OCI-LY1 (cell line): ENCODE measurements around the gene ADAMTS12.

Experiments
- H2AFZ ChIP-seq: fragments of 200-600 bp; sonication (generic), shearing (Covaris generic); 2 replicates; pipeline ENCODE4 v1.6.0; 2014; ENCODE audit warnings: antibody characterized with exemption, mild to moderate bottlenecking, low read length
- H3F3A ChIP-seq: fragments of 200-600 bp; sonication (generic), shearing (Covaris generic); 2 replicates; pipeline ENCODE4 v1.6.0; 2014; ENCODE audit warnings: mild to moderate bottlenecking, antibody characterized with exemption, low read length, moderate library complexity; ENCODE audit not compliant: insufficient read depth
- H3K27ac ChIP-seq: fragments of 200-600 bp; sonication (generic); 2 replicates; pipeline ENCODE4 v1.5.1; 2014; ENCODE audit warnings: low read length, mixed run types, mild to moderate bottlenecking, low read depth; ENCODE audit not compliant: poor library complexity, severe bottlenecking
- H3K27me3 ChIP-seq: fragments of 200-600 bp; sonication (generic); 2 replicates; pipeline ENCODE4 v1.6.0; 2014; ENCODE audit warnings: antibody characterized with exemption, mild to moderate bottlenecking, low read length, moderate library complexity; ENCODE audit not compliant: insufficient read depth
- H3K36me3 ChIP-seq: fragments of 200-600 bp; sonication (generic); 2 replicates; pipeline ENCODE4 v1.6.1; 2014; ENCODE audit warnings: mild to moderate bottlenecking, antibody characterized with exemption, low read length, moderate library complexity, mixed read lengths; ENCODE audit not compliant: insufficient read depth
- H3K4me1 ChIP-seq: fragments of 200-600 bp; sonication (generic); 2 replicates; pipeline ENCODE4 v1.5.1; 2014; ENCODE audit warnings: mild to moderate bottlenecking, low read length, moderate library complexity; ENCODE audit not compliant: insufficient read depth, severe bottlenecking
- H3K4me2 ChIP-seq: fragments of 200-600 bp; sonication (generic), shearing (Covaris generic); 2 replicates; pipeline ENCODE4 v1.6.1; 2014; ENCODE audit warnings: low read length
- H3K4me3 ChIP-seq: fragments of 200-600 bp; sonication (generic); 2 replicates; pipeline ENCODE4 v1.5.1; 2014; ENCODE audit warnings: low read length, low read depth, mild to moderate bottlenecking, mixed read lengths; ENCODE audit not compliant: poor library complexity, severe bottlenecking
- H3K79me2 ChIP-seq: fragments of 200-600 bp; shearing (Covaris generic); 2 replicates; pipeline ENCODE4 v1.6.1; 2016; ENCODE audit warnings: mixed run types, low read length, mixed read lengths; ENCODE audit not compliant: insufficient read depth
- H3K9ac ChIP-seq: fragments of 200-600 bp; sonication (generic), shearing (Covaris generic); 2 replicates; pipeline ENCODE4 v1.6.1; 2014; ENCODE audit warnings: mild to moderate bottlenecking, low read length, mixed read lengths
- H3K9me2 ChIP-seq: fragments of 200-600 bp; sonication (generic), shearing (Covaris generic); 2 replicates; pipeline ENCODE4 v1.6.1; 2014; ENCODE audit warnings: low read depth, mild to moderate bottlenecking, low read length, mixed read lengths
- H3K9me3 ChIP-seq: fragments of 200-600 bp; shearing (Covaris generic); 2 replicates; pipeline ENCODE4 v1.6.1; 2014; ENCODE audit warnings: low read length, mixed read lengths
- H4K20me1 ChIP-seq: fragments of 200-600 bp; sonication (generic), shearing (Covaris generic); 2 replicates; pipeline ENCODE4 v1.6.0; 2016; ENCODE audit warnings: mild to moderate bottlenecking, low read length; ENCODE audit not compliant: insufficient read depth
- CTCF ChIP-seq: fragments of 200-600 bp; sonication (generic), shearing (Covaris generic); IDR thresholded peaks from 2 replicates; pipeline ENCODE4 v1.5.1; 2017; ENCODE audit warnings: mild to moderate bottlenecking, antibody characterized with exemption, low read length, moderate library complexity, mixed read lengths
- EZH2 ChIP-seq: fragments of 200-600 bp; sonication (generic), shearing (Covaris generic); IDR thresholded peaks from 2 replicates; pipeline ENCODE4 v1.8.0; 2017; ENCODE audit warnings: borderline replicate concordance, mixed run types, mild to moderate bottlenecking, antibody characterized with exemption, low read length, moderate library complexity, mixed read lengths

The ADAMTS12 gene

GRCh38 chr5:33565324-33565723, 326.5 kb downstream of the ADAMTS12 start:
- Histone ChIP-seq H3K4me2 (no peak overlapping the region), H3K79me2 (no peaks in the 10 kb centered on the region), H3K27me3 (no peaks in the 10 kb centered on the region), H4K20me1 (no peaks in the 10 kb centered on the region), H3K4me3 (no peak overlapping the region), H2AFZ (no peak overlapping the region), H3K9me3 (no peaks in the 10 kb centered on the region), H3K9ac (no peak overlapping the region), H3K4me1 (no peaks in the 10 kb centered on the region), H3F3A (no peaks in the 10 kb centered on the region), H3K9me2 (no peaks in the 10 kb centered on the region), H3K36me3 (no peaks in the 10 kb centered on the region), H3K27ac (no peak overlapping the region)
- TF ChIP-seq EZH2 (no peak), CTCF (no peak)

GRCh38 chr5:33563983-33564908, 327.5 kb downstream of the ADAMTS12 start:
- Histone ChIP-seq H3K9ac (no peak overlapping the region), H3K36me3 (no peaks in the 10 kb centered on the region), H2AFZ (no peak overlapping the region), H3K4me2 (no peak overlapping the region), H3K4me1 (no peaks in the 10 kb centered on the region), H3F3A (no peaks in the 10 kb centered on the region), H3K27ac (no peak overlapping the region), H3K9me2 (no peaks in the 10 kb centered on the region), H3K79me2 (no peaks in the 10 kb centered on the region), H3K9me3 (no peaks in the 10 kb centered on the region), H3K4me3 (no peak overlapping the region), H3K27me3 (no peaks in the 10 kb centered on the region), H4K20me1 (no peaks in the 10 kb centered on the region)
- no peak for TF ChIP-seq EZH2
- no peak for TF ChIP-seq CTCF

GRCh38 chr5:33563530-33563929, 328.3 kb downstream of the ADAMTS12 start:
- Histone ChIP-seq H3K9me2 (no peaks in the 10 kb centered on the region), H3K4me1 (no peaks in the 10 kb centered on the region), H3K9me3 (no peaks in the 10 kb centered on the region), H4K20me1 (no peaks in the 10 kb centered on the region), H3K36me3 (no peaks in the 10 kb centered on the region), H2AFZ (no peak overlapping the region), H3F3A (no peaks in the 10 kb centered on the region), H3K4me2 (no peak overlapping the region), H3K27me3 (no peaks in the 10 kb centered on the region), H3K9ac (no peak overlapping the region), H3K4me3 (no peak overlapping the region), H3K79me2 (no peaks in the 10 kb centered on the region), H3K27ac (no peak overlapping the region)
- TF ChIP-seq EZH2 (no peak), CTCF (no peak)
